Lung microvascular endothelial cell (primary cell): ENCODE data around the gene SVOP. TPM values are rescaled to one million over a fixed set of nuclear protein-coding genes. Genes with fewer than 3 reads are reported as not detected.
A peak's percentile ranks its signal among the peaks of the same experiment; 100 is the strongest.

Source experiments
- DNase-seq, 2 donors: peaks; one replicate each; pipeline versions ENCODE4 v3.0.0 to v3.0.0-alpha.2; 2010; ENCODE audit warnings: low read depth in 2 of 2
- total RNA-seq: library from RNA; depleted of rRNA; stranded (reverse); fragments of >200 nt; gene quantifications from 2 replicates; pipeline ENCODE4 v1.2.1, GENCODE V29; 2014

The SVOP gene
- total RNA-seq, 1 donor from 2014 or later = not detected

GRCh38 chr12:108935159-108935763 is 85.6 kb downstream of the SVOP start:
- peak in 1 of 2 donors; percentile 27 for DNase-seq

GRCh38 chr12:108933949-108934348 is 86.9 kb downstream of the SVOP start:
- no peak for DNase-seq

GRCh38 chr12:108930756-108931155 is 90.1 kb downstream of the SVOP start:
- no peak for DNase-seq

GRCh38 chr12:108930155-108930554 is 90.7 kb downstream of the SVOP start:
- DNase-seq = peak; percentile 20 to 91

GRCh38 chr12:108928695-108929094 is 92.2 kb downstream of the SVOP start:
- no peak for DNase-seq

- no peak for DNase-seq
Observed at GRCh38 chr12:108922918-108923317, 98.0 kb downstream of the SVOP start.

- DNase-seq = no peak
Observed at GRCh38 chr12:108921946-108922345, 98.9 kb downstream of the SVOP start.

- DNase-seq = no peak
Observed at GRCh38 chr12:108918960-108919642, 101.8 kb downstream of the SVOP start.

GRCh38 chr12:108918206-108918605 is 102.7 kb downstream of the SVOP start:
- DNase-seq = no peak

GRCh38 chr12:108916336-108916735 is 104.5 kb downstream of the SVOP start:
- DNase-seq = no peak

- no peak for DNase-seq
Observed at GRCh38 chr12:108915632-108916133, 105.2 kb downstream of the SVOP start.

GRCh38 chr12:108914121-108914531 is 106.7 kb downstream of the SVOP start:
- DNase-seq = no peak

- DNase-seq = no peak
Observed at GRCh38 chr12:108912361-108912760, 108.5 kb downstream of the SVOP start.

GRCh38 chr12:108911915-108912314 is 109.0 kb downstream of the SVOP start:
- DNase-seq = no peak

- DNase-seq = no peak
Observed at GRCh38 chr12:108910336-108910735, 110.5 kb downstream of the SVOP start.

GRCh38 chr12:108907839-108908351 is 113.0 kb downstream of the SVOP start:
- no peak for DNase-seq

- DNase-seq = no peak
Observed at GRCh38 chr12:108906971-108907370, 113.9 kb downstream of the SVOP start.

GRCh38 chr12:108905725-108906124 is 115.1 kb downstream of the SVOP start:
- no peak for DNase-seq

GRCh38 chr12:108899145-108899544 is 121.7 kb downstream of the SVOP start:
- no peak for DNase-seq

- DNase-seq = no peak
Observed at GRCh38 chr12:108896817-108897216, 124.1 kb downstream of the SVOP start.

- no peak for DNase-seq
Observed at GRCh38 chr12:108896336-108896735, 124.5 kb downstream of the SVOP start.

GRCh38 chr12:108895220-108895802 is 125.6 kb downstream of the SVOP start:
- DNase-seq = no peak

GRCh38 chr12:108890208-108890607 is 130.7 kb downstream of the SVOP start:
- DNase-seq = peak; percentile 21 to 31
